Activated CD8-positive, alpha-beta T cell treated with anti-CD3 and anti-CD28 coated beads for 36 hours (primary cell): Measurements from ENCODE around the gene BTG2. TPM values are rescaled to one million over a fixed set of nuclear protein-coding genes. Genes with fewer than 3 reads are reported as not detected.

Experiments used
- ATAC-seq: fragments of 200-7000 bp; cut with Tn5 transposase; one replicate; pipeline ENCODE4 v1.10.0; 2021; ENCODE audit warnings: mild to moderate bottlenecking, moderate library complexity
- CTCF ChIA-PET: fragments of 350-600 bp; sonication (Branson Sonifier 250); formaldehyde crosslinking; loops from one replicate; lab custom pipeline; 2021; ENCODE audit warnings: antibody characterized with exemption; lab: Charles Lee
- POLR2A ChIA-PET: fragments of 350-600 bp; sonication (Branson Sonifier 250); formaldehyde crosslinking; loops from one replicate; lab custom pipeline; 2021; ENCODE audit warnings: antibody characterized with exemption; lab: Charles Lee
- DNase-seq: peaks from one replicate; pipeline ENCODE4 v3.0.0-alpha.2; 2020
- H3K27ac Mint-ChIP-seq: one replicate; pipeline ENCODE4 v1.8.0; 2021; ENCODE audit warnings: mild to moderate bottlenecking, mixed read lengths
- H3K27me3 Mint-ChIP-seq: one replicate; pipeline ENCODE4 v1.8.0; 2021; ENCODE audit warnings: mixed read lengths
- H3K36me3 Mint-ChIP-seq: one replicate; pipeline ENCODE4 v1.8.0; 2021; ENCODE audit warnings: low read depth, mixed read lengths
- H3K4me1 Mint-ChIP-seq: one replicate; pipeline ENCODE4 v1.8.0; 2021; ENCODE audit warnings: low read depth, mixed read lengths
- H3K4me3 Mint-ChIP-seq: one replicate; pipeline ENCODE4 v1.8.0; 2021; ENCODE audit warnings: mild to moderate bottlenecking, moderate library complexity, mixed read lengths
- H3K9me3 Mint-ChIP-seq: one replicate; pipeline ENCODE4 v1.8.0; 2021; ENCODE audit warnings: mixed read lengths
- CTCF ChIP-seq: fragments of 200-600 bp; IDR thresholded peaks from one replicate; pipeline ENCODE4 v1.8.0; 2022; ENCODE audit warnings: antibody characterized with exemption, mild to moderate bottlenecking
- intact Hi-C: fragments of 100-400 bp; cut with micrococcal nuclease; formaldehyde crosslinking; loops from one replicate; pipeline ENCODE4 v1.10.0; 2022
- total RNA-seq, 2 experiments: library from RNA; stranded (reverse); gene quantifications; one replicate each; pipeline ENCODE4 v1.2.3, GENCODE V29; 2021

BTG2 gene
- total RNA-seq, 2 experiments from 2014 or later, result 115 TPM

- ATAC-seq, result peak; percentile 11
- no peak for TF ChIP-seq CTCF
- Mint-ChIP-seq H3K27ac (peak overlapping the region; percentile 96), H3K4me3 (peak overlapping the region; percentile 99), H3K36me3 (peaks cover 56% of the 10 kb centered on the region), H3K27me3 (no peaks in the 10 kb centered on the region), H3K4me1 (peaks cover 57% of the 10 kb centered on the region), H3K9me3 (no peaks in the 10 kb centered on the region)
- intact Hi-C loops, result loop anchor here (5.0 kb wide), 1 partner anchor 34 kb away; no protein-coding TSS in a partner anchor
- peak; percentile 57 for DNase-seq
- ChIA-PET CTCF (interaction anchor here (0.9 to 9.7 kb wide), 8 partner anchors 13 to 36 kb away, joined by 3 to 237 read pairs (median 97); no protein-coding TSS in a partner anchor), POLR2A (interaction anchor here (0.6 to 9.3 kb wide), 9 partner anchors 10 to 459 kb away, joined by 3 to 225 read pairs (median 28); partner anchors contain the start of gene LAX1)
Measured at GRCh38 chr1:203306089-203306964, 1.0 kb downstream of the BTG2 start.

GRCh38 chr1:203306965-203307541, 1.7 kb downstream of the BTG2 start:
- Mint-ChIP-seq H3K9me3 (no peaks in the 10 kb centered on the region), H3K4me1 (peaks cover 60% of the 10 kb centered on the region), H3K27ac (peak overlapping the region; percentile 96), H3K36me3 (peaks cover 58% of the 10 kb centered on the region), H3K4me3 (peak overlapping the region; percentile 99), H3K27me3 (no peaks in the 10 kb centered on the region)
- no peak for ATAC-seq
- POLR2A ChIA-PET, result interaction anchor here (0.7 to 9.3 kb wide), 10 partner anchors 10 to 458 kb away, joined by 3 to 225 read pairs (median 22); partner anchors contain the start of gene LAX1
- TF ChIP-seq CTCF, result no peak
- DNase-seq, result peak; percentile 77
- intact Hi-C loops, result loop anchor here (5.0 kb wide), 1 partner anchor 35 kb away; no protein-coding TSS in a partner anchor
- CTCF ChIA-PET, result interaction anchor here (0.9 to 9.7 kb wide), 11 partner anchors 8 to 181 kb away, joined by 3 to 237 read pairs (median 19); no protein-coding TSS in a partner anchor

GRCh38 chr1:203307641-203308126, 2.4 kb downstream of the BTG2 start:
- DNase-seq (no peak), ATAC-seq (no peak)
- ChIA-PET CTCF (interaction anchor here (0.9 to 9.7 kb wide), 11 partner anchors 9 to 180 kb away, joined by 3 to 237 read pairs (median 19); no protein-coding TSS in a partner anchor), POLR2A (interaction anchor here (0.7 to 9.3 kb wide), 10 partner anchors 10 to 458 kb away, joined by 3 to 225 read pairs (median 19); partner anchors contain the start of gene LAX1)
- intact Hi-C loops, result loop anchor here (5.0 kb wide), 1 partner anchor 35 kb away; no protein-coding TSS in a partner anchor
- Mint-ChIP-seq H3K4me1 (peaks cover 57% of the 10 kb centered on the region), H3K27me3 (no peaks in the 10 kb centered on the region), H3K27ac (peak overlapping the region; percentile 96), H3K9me3 (no peaks in the 10 kb centered on the region), H3K4me3 (peak overlapping the region; percentile 99), H3K36me3 (peaks cover 58% of the 10 kb centered on the region)
- TF ChIP-seq CTCF, result no peak

- Mint-ChIP-seq H3K27me3 (no peaks in the 10 kb centered on the region), H3K36me3 (peaks cover 57% of the 10 kb centered on the region), H3K4me3 (peak overlapping the region; percentile 99), H3K9me3 (no peaks in the 10 kb centered on the region), H3K4me1 (peaks cover 54% of the 10 kb centered on the region), H3K27ac (peak overlapping the region; percentile 96)
- POLR2A ChIA-PET, result interaction anchor here (0.6 to 9.3 kb wide), 9 partner anchors 9 to 414 kb away, joined by 3 to 225 read pairs (median 28); no protein-coding TSS in a partner anchor
- intact Hi-C loops, result loop anchor here (5.0 kb wide), 1 partner anchor 36 kb away; no protein-coding TSS in a partner anchor
- CTCF ChIA-PET, result interaction anchor here (0.9 to 9.7 kb wide), 13 partner anchors 8 to 179 kb away, joined by 3 to 237 read pairs (median 16); no protein-coding TSS in a partner anchor
- DNase-seq (no peak), ATAC-seq (no peak)
- no peak for TF ChIP-seq CTCF
Measured at GRCh38 chr1:203308328-203308922, 3.1 kb downstream of the BTG2 start.
